NCI-H2196 treated with DMSO at 0.1 percent for 48 hours (cell line): ENCODE data around the gene INPP4B.

Experiments
- DNase-seq: peaks from one replicate; lab custom pipeline; 2025; ENCODE audit not compliant: unreplicated experiment; lab: John Stamatoyannopoulos, UW

Gene INPP4B

GRCh38 chr4:142314247-142314646, 531.9 kb downstream of the INPP4B start:
- no peak for DNase-seq

- no peak for DNase-seq
These were observed 533.7 kb downstream of the INPP4B start for GRCh38 chr4:142312391-142312790.

- no peak for DNase-seq
These were observed 534.2 kb downstream of the INPP4B start for GRCh38 chr4:142311916-142312315.

- no peak for DNase-seq
These were observed 536.3 kb downstream of the INPP4B start for GRCh38 chr4:142309772-142310171.

- DNase-seq, result no peak
These were observed 538.2 kb downstream of the INPP4B start for GRCh38 chr4:142307857-142308256.

GRCh38 chr4:142297313-142297712, 548.8 kb downstream of the INPP4B start:
- DNase-seq, result no peak

GRCh38 chr4:142293536-142293935, 552.6 kb downstream of the INPP4B start:
- no peak for DNase-seq

GRCh38 chr4:142292231-142292630, 553.9 kb downstream of the INPP4B start:
- DNase-seq, result no peak

GRCh38 chr4:142291299-142292050, 554.6 kb downstream of the INPP4B start:
- DNase-seq, result no peak

- no peak for DNase-seq
These were observed 558.7 kb downstream of the INPP4B start for GRCh38 chr4:142287371-142287770.

GRCh38 chr4:142285222-142285583, 560.9 kb downstream of the INPP4B start:
- DNase-seq, result no peak

GRCh38 chr4:142284402-142285221, 561.5 kb downstream of the INPP4B start:
- DNase-seq, result no peak

GRCh38 chr4:142282870-142283431, 563.1 kb downstream of the INPP4B start:
- DNase-seq, result no peak

GRCh38 chr4:142281999-142282398, 564.1 kb downstream of the INPP4B start:
- no peak for DNase-seq

GRCh38 chr4:142278663-142279062, 567.4 kb downstream of the INPP4B start:
- no peak for DNase-seq

GRCh38 chr4:142278171-142278570, 567.9 kb downstream of the INPP4B start:
- no peak for DNase-seq

GRCh38 chr4:142274137-142274536, 572.0 kb downstream of the INPP4B start:
- DNase-seq, result no peak

GRCh38 chr4:142272452-142272851, 573.6 kb downstream of the INPP4B start:
- no peak for DNase-seq

- DNase-seq, result no peak
These were observed 574.3 kb downstream of the INPP4B start for GRCh38 chr4:142271832-142272231.

- DNase-seq, result no peak
These were observed 579.0 kb downstream of the INPP4B start for GRCh38 chr4:142267101-142267500.

GRCh38 chr4:142265946-142266345, 580.2 kb downstream of the INPP4B start:
- no peak for DNase-seq

GRCh38 chr4:142265536-142265935, 580.6 kb downstream of the INPP4B start:
- no peak for DNase-seq
